ENCODE data around the gene DRGX. TPM values are rescaled to one million over a fixed set of nuclear protein-coding genes. Genes with fewer than 3 reads are reported as not detected.

The DRGX gene
- total and polyA plus RNA-seq, 4 donors: 3.4 to 67.8 (median 40.3) TPM

DNA sequence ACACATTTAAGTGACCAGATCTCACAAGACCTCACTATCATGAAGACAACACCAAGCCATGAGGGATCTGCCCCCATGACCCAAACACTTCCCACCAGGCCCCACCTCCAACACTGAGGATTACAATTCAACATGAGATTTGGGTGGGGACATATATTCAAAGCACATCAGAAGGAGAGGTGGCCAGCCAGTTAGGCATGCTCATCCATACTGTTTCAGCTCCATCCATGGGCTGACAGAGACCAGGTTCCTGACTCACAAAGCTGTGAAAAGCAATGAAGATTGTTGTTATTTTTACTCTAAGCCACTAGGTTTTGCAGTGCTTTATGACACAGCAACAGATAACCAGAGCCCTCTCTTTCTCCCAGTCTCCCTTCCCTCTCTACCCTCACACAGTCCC is 60.9 kb downstream of the DRGX start:
- Histone ChIP-seq H3K4me1 (ENCODE audit: control insufficient read depth, insufficient read depth, low read length) (no peaks in the 10 kb centered on the region), H3K27me3 (ENCODE audit: control insufficient read depth, insufficient read depth, low read length) (no peaks in the 10 kb centered on the region), H3K27ac (ENCODE audit: low read depth, low read length) (no peak overlapping the region), H3K36me3 (ENCODE audit: control insufficient read depth, insufficient read depth, low read length) (no peaks in the 10 kb centered on the region), H3K4me3 (ENCODE audit: low read depth, low read length) (no peak overlapping the region), H3K9me3 (ENCODE audit: control insufficient read depth, insufficient read depth, low read length) (no peaks in the 10 kb centered on the region)
- DNase-seq (ENCODE audit: low read depth in 4 of 6, low spot score in 6 of 6): no peak

DNA sequence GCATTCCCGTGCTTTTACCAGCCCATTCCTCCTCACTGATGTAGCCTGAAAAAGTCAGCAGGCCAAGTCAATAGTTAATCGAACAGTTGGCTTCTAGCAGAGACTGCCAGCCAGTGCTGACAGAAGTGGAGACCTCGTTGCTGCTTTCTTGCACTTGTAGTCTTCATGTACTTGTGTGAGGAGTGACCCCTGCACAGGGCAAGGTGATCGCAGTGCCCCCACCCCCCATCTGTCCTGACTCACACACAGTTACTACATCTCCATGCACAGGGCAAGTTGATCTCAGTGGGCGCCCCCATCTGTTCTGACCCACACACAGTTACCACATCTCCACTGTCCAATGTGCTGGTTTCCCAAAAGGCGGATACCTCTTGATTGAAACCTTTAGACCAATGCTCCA is 62.7 kb downstream of the DRGX start:
- Histone ChIP-seq H3K4me1 (ENCODE audit: control insufficient read depth, insufficient read depth, low read length) (no peaks in the 10 kb centered on the region), H3K9me3 (ENCODE audit: control insufficient read depth, insufficient read depth, low read length) (no peaks in the 10 kb centered on the region), H3K4me3 (ENCODE audit: low read depth, low read length) (no peak overlapping the region), H3K27me3 (ENCODE audit: control insufficient read depth, insufficient read depth, low read length) (no peaks in the 10 kb centered on the region), H3K27ac (ENCODE audit: low read depth, low read length) (no peak overlapping the region), H3K36me3 (ENCODE audit: control insufficient read depth, insufficient read depth, low read length) (no peaks in the 10 kb centered on the region)
- WGBS (ENCODE audit: insufficient coverage): 85% methylated on average over 6 of the region's 6 CpGs
- DNase-seq (ENCODE audit: low read depth in 4 of 6, low spot score in 6 of 6): no peak

DNA sequence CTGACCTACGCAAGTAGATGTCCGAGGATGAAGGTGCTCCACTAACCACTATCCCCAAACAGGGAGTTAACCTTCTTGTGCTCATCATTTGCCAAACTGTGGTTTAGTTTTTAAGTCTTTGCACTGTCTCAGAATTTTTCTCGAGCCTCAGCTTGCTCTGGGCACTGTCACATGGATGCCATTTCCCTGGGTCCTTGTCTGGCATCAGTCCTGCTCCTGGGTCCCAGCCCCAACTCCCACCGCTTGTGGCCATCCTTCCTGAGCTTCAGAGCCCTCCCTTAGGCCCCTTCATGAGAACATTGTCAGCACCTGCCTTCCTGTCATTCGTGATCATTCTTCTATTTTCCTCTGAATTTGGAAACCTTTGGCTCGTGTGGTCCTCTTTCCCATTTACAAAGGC is 63.1 kb downstream of the DRGX start:
- H3K4me3 ChIP-seq (ENCODE audit: low read depth, low read length): no peak overlapping the region
- H3K9me3 ChIP-seq (ENCODE audit: control insufficient read depth, insufficient read depth, low read length): no peaks in the 10 kb centered on the region
- no peak overlapping the region for H3K27ac ChIP-seq (ENCODE audit: low read depth, low read length)
- DNase-seq (ENCODE audit: low read depth in 4 of 6, low spot score in 6 of 6): no peak
- no peaks in the 10 kb centered on the region for H3K4me1 ChIP-seq (ENCODE audit: control insufficient read depth, insufficient read depth, low read length)
- WGBS (ENCODE audit: insufficient coverage): 92% methylated on average over 6 of the region's 6 CpGs
- H3K27me3 ChIP-seq (ENCODE audit: control insufficient read depth, insufficient read depth, low read length): no peaks in the 10 kb centered on the region
- no peaks in the 10 kb centered on the region for H3K36me3 ChIP-seq (ENCODE audit: control insufficient read depth, insufficient read depth, low read length)

DNA sequence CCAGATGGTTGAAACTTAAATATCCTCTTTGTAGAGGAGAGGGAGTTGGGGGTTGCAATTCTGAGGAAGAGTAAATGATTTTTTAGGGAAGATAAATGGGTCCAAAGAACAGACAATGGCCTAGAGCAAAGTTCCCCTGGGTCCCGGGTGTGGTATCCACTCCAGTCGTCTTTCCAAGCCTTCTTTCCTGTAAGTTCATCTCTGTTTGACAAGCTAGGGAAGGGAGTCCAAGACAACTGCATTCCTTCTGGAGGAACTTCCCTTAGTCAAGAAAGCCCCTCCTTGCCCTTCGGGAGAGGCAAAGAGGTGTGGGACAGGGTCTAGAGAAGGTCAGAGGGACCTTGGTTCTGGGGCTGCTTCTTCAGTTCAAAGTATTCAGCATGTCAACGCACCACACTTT is 63.6 kb downstream of the DRGX start:
- Histone ChIP-seq H3K4me3 (ENCODE audit: low read depth, low read length) (no peak overlapping the region), H3K9me3 (ENCODE audit: control insufficient read depth, insufficient read depth, low read length) (no peaks in the 10 kb centered on the region), H3K4me1 (ENCODE audit: control insufficient read depth, insufficient read depth, low read length) (no peaks in the 10 kb centered on the region), H3K27me3 (ENCODE audit: control insufficient read depth, insufficient read depth, low read length) (no peaks in the 10 kb centered on the region), H3K36me3 (ENCODE audit: control insufficient read depth, insufficient read depth, low read length) (no peaks in the 10 kb centered on the region), H3K27ac (ENCODE audit: low read depth, low read length) (no peak overlapping the region)
- DNase-seq (ENCODE audit: low read depth in 4 of 6, low spot score in 6 of 6): no peak
- 79% methylated on average over 4 of the region's 4 CpGs for whole genome bisulfite sequencing (ENCODE audit: insufficient coverage)

DNA sequence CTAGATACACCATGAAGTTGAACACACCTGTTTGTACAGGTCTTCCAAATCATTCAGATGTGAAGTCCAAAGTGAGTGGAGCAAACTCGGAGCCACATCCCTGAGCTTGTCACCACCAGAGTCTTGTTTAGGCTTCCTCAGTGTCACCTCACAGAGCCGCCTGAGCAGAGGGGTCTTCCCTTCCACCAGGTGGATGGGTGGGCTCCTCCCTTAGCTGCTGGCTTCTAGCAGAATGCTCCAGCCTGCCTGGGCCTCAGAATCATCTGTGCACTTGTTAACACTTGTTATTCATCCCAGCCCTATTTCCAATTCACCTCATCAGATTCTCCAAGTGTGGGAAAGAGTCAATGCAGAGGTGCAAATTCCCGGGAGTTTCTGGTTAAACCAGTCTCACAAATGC is 64.5 kb downstream of the DRGX start:
- H3K27ac ChIP-seq (ENCODE audit: low read depth, low read length): no peak overlapping the region
- H3K4me3 ChIP-seq (ENCODE audit: low read depth, low read length): no peak overlapping the region
- H3K4me1 ChIP-seq (ENCODE audit: control insufficient read depth, insufficient read depth, low read length): no peaks in the 10 kb centered on the region
- H3K36me3 ChIP-seq (ENCODE audit: control insufficient read depth, insufficient read depth, low read length): no peaks in the 10 kb centered on the region
- no peak for DNase-seq (ENCODE audit: low read depth in 4 of 6, low spot score in 6 of 6)
- no peaks in the 10 kb centered on the region for H3K9me3 ChIP-seq (ENCODE audit: control insufficient read depth, insufficient read depth, low read length)
- 95% methylated on average over 2 of the region's 3 CpGs for WGBS (ENCODE audit: insufficient coverage)
- no peaks in the 10 kb centered on the region for H3K27me3 ChIP-seq (ENCODE audit: control insufficient read depth, insufficient read depth, low read length)

DNA sequence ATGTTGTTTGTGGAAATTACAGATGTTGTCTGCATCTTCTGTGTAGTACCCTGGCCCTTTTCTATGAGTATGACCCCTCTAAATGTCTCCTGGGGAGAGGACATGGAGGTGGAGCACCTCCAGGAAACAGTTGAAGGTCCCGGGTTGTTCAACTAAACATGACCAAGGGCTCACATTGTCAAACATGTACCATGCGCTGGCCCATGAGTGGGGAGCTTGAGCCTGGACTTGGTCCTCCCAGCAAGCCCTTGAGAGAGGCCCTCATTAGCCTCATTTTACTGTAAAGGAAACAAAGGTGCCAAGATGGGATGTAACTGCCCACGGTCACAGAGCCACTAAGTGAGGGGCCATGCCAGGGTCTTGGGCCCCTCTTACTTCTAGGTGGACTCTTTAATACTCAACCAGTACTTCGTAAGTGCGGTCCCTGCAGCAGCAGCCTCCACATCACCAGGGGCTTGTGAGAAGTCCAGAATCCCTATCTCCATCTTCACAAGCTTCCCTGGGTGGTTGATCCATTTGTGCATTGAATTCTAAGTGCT is 65.7 kb downstream of the DRGX start:
- H3K4me3 ChIP-seq (ENCODE audit: low read depth, low read length): no peak overlapping the region
- peaks cover 3% of the 10 kb centered on the region for H3K36me3 ChIP-seq (ENCODE audit: control insufficient read depth, insufficient read depth, low read length)
- 92% methylated on average over 2 of the region's 5 CpGs for WGBS (ENCODE audit: insufficient coverage)
- H3K27me3 ChIP-seq (ENCODE audit: control insufficient read depth, insufficient read depth, low read length): no peaks in the 10 kb centered on the region
- H3K9me3 ChIP-seq (ENCODE audit: control insufficient read depth, insufficient read depth, low read length): no peaks in the 10 kb centered on the region
- H3K27ac ChIP-seq (ENCODE audit: low read depth, low read length): no peak overlapping the region
- DNase-seq (ENCODE audit: low read depth in 4 of 6, low spot score in 6 of 6): no peak
- H3K4me1 ChIP-seq (ENCODE audit: control insufficient read depth, insufficient read depth, low read length): no peaks in the 10 kb centered on the region

DNA sequence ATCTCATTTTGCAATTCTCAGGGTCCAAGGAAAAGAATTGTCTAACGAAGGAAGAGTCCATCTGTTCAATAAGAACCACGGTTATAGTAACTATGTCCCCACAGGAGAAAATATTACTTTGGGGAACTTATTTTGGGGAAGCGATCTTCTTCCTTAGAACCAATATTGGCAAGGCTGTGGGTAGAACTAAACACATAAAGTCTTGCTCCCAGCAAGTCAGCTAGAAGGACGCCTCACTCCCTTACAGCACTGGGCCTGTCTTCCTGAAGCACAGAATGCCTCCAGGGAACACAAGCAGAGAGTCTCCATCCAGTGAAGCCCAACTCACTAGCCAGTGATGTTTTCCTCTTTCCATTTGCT is 66.8 kb downstream of the DRGX start:
- Histone ChIP-seq H3K4me1 (ENCODE audit: control insufficient read depth, insufficient read depth, low read length) (no peaks in the 10 kb centered on the region), H3K27ac (ENCODE audit: low read depth, low read length) (no peak overlapping the region), H3K9me3 (ENCODE audit: control insufficient read depth, insufficient read depth, low read length) (no peaks in the 10 kb centered on the region), H3K36me3 (ENCODE audit: control insufficient read depth, insufficient read depth, low read length) (peaks cover 3% of the 10 kb centered on the region), H3K27me3 (ENCODE audit: control insufficient read depth, insufficient read depth, low read length) (no peaks in the 10 kb centered on the region), H3K4me3 (ENCODE audit: low read depth, low read length) (no peak overlapping the region)
- no peak for DNase-seq (ENCODE audit: low read depth in 4 of 6, low spot score in 6 of 6)
- 83% methylated on average over 1 of the region's 4 CpGs for WGBS (ENCODE audit: insufficient coverage)

DNA sequence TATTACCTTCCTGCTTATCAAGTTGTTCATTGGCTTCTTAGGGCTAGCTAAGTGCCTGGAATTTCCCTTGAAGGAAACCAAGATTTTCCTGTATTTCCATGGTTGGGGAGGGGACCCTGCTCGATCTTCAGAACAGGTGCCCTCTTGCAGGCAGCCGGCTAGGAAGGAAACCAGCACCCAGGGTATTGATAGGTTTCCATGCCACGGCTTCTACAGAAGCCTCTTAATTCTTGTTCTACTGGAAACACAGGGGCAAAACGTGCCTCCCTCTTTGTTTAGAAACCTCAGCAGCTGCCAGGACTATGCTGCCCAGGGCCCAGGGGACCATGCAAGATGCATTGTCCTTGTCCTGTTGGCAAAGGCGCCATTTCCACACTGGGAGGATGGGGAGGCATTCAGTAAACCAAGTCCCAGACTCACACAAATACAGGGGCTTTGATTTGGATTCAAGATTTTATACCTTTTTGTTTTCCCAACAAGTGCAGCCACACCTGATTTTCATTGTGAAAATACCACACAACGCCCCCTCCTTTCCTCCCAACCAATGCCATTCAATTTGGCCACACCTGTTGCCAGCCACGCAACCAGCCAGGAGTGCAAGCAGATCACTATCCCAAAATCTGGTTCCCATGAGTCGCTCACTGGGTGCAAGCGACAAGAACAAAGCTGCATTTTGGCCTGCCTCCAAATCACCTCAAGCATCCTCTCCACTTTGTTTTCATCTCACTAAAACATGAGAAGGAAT is 67.3 kb downstream of the DRGX start:
- 79% methylated on average over 9 of the region's 9 CpGs for WGBS (ENCODE audit: insufficient coverage)
- no peak for DNase-seq (ENCODE audit: low read depth in 4 of 6, low spot score in 6 of 6)

DNA sequence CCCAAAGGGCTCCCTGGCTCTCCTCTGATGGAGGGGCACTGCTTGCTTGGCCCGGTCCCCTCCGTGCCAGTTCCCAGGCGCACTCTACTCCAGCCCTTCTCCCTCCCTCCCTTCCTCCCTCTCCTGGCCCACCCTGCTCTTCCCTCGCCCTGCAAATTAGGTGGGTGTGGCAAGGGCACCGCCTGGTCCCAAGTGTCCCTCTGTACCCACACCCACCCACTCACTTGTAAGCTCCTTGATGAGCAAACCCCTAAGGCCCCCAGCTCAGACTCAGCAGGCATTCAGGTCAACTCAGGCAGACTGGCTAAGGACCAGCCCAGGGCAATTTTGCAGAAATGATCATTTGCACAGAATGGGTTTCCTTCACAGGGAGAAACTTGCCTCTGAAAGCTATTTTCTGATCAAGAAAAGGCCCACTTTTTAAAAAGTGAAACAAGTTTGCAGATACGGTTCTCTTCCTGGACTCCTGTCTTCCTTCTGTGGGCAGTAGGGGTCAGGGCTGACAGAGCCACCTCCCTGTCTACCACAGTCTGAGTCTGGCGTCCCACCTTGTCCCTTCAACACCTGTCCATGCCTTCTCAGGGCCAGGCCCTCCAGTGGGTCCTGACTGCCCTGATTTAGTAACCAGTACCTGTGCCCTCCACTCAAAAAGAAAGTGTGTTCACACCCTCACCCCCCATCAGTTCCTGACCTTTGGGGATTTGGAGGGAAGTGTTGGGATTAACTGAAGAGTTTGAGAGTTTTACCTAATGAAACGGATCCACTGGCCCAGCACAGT is 68.7 kb downstream of the DRGX start:
- H3K9me3 ChIP-seq (ENCODE audit: control insufficient read depth, insufficient read depth, low read length): no peaks in the 10 kb centered on the region
- 95% methylated on average over 7 of the region's 8 CpGs for WGBS (ENCODE audit: insufficient coverage)
- no peaks in the 10 kb centered on the region for H3K4me1 ChIP-seq (ENCODE audit: control insufficient read depth, insufficient read depth, low read length)
- H3K4me3 ChIP-seq (ENCODE audit: low read depth, low read length): no peak overlapping the region
- no peak for DNase-seq (ENCODE audit: low read depth in 4 of 6, low spot score in 6 of 6)
- no peak overlapping the region for H3K27ac ChIP-seq (ENCODE audit: low read depth, low read length)
- no peaks in the 10 kb centered on the region for H3K27me3 ChIP-seq (ENCODE audit: control insufficient read depth, insufficient read depth, low read length)
- H3K36me3 ChIP-seq (ENCODE audit: control insufficient read depth, insufficient read depth, low read length): peaks cover 3% of the 10 kb centered on the region

More for the DNA sequence above, 67.3 kb downstream of the DRGX start:
- no peak overlapping the region for H3K27ac ChIP-seq (ENCODE audit: low read depth, low read length)
- no peaks in the 10 kb centered on the region for H3K27me3 ChIP-seq (ENCODE audit: control insufficient read depth, insufficient read depth, low read length)
- H3K36me3 ChIP-seq (ENCODE audit: control insufficient read depth, insufficient read depth, low read length): peaks cover 3% of the 10 kb centered on the region
- H3K9me3 ChIP-seq (ENCODE audit: control insufficient read depth, insufficient read depth, low read length): no peaks in the 10 kb centered on the region
- H3K4me3 ChIP-seq (ENCODE audit: low read depth, low read length): no peak overlapping the region
- no peaks in the 10 kb centered on the region for H3K4me1 ChIP-seq (ENCODE audit: control insufficient read depth, insufficient read depth, low read length)
